22Rv1 (cell line): Measurements from ENCODE around the gene TC2N.
"Not testable (repeated sequence)": the region's sequence is repeated elsewhere in the genome, so short reads cannot be mapped to it uniquely, and the experiment has no call there.

Experiments
- H3K27ac ChIP-seq: fragments of 450-650 bp; 2 replicates; pipeline ENCODE4 v1.5.1; 2017
- ZFX ChIP-seq: fragments of 450-650 bp; IDR thresholded peaks from 2 replicates; pipeline ENCODE4 v1.6.1; 2017; ENCODE audit warnings: antibody characterized with exemption, borderline replicate concordance
- TF ChIP-seq, protein P1 (sequence below): fragments of 450-650 bp; IDR thresholded peaks from 2 replicates; pipeline ENCODE4 v1.5.1; 2017; ENCODE audit warnings: mild to moderate bottlenecking

Gene TC2N

DNA sequence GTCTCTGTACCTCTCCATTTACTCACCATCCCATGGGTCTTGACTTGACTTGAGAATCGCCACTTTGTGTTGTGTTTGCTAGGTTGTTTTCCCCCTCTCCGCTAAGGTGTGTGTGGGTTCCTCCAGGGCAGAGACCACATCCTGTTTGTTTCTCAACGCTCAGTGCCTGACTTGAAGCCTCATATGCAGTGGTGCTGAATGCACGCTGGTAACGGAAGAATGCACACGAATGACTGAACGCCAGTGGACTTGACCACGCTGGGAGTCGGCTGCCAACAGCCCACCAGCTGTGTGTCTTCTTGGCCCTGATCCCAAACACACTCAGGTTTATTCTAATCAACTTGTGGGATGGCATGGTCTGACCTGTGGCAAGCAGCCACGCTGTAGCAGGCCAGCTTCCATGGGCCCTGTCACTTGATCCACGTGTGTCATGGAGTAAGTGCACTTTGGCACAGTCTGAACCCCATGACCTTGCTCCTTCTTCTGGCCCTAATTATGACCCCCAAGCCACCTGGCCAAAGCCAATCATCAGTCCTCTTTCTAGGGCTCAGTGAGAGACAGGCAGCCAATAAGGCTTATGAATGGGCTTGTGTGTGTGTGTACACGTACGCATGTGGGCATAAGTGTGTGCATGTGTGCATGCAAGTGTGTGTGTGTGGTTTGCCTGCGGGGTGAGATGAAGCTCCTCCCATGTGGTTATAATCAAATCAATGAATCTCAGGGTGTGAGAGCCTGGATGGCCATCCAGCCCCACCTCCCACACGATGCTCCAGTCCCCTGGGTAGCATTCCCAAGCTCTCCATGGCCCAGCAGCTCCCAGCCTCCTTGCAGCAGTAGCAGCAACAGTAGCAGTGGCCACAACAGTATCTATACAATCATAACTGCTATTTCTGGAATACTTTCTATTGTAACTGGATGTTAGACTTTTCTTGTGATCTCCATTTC lies 6.4 kb upstream of the TC2N start:
- no peak overlapping the region for H3K27ac ChIP-seq
- TF ChIP-seq ZFX: no peak
- TF ChIP-seq, protein P1, sequence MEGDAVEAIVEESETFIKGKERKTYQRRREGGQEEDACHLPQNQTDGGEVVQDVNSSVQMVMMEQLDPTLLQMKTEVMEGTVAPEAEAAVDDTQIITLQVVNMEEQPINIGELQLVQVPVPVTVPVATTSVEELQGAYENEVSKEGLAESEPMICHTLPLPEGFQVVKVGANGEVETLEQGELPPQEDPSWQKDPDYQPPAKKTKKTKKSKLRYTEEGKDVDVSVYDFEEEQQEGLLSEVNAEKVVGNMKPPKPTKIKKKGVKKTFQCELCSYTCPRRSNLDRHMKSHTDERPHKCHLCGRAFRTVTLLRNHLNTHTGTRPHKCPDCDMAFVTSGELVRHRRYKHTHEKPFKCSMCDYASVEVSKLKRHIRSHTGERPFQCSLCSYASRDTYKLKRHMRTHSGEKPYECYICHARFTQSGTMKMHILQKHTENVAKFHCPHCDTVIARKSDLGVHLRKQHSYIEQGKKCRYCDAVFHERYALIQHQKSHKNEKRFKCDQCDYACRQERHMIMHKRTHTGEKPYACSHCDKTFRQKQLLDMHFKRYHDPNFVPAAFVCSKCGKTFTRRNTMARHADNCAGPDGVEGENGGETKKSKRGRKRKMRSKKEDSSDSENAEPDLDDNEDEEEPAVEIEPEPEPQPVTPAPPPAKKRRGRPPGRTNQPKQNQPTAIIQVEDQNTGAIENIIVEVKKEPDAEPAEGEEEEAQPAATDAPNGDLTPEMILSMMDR: no peak

GRCh38 chr14:91872517-91873470 lies 5.5 kb upstream of the TC2N start:
- TF ChIP-seq, protein P1: no peak
- no peak for TF ChIP-seq ZFX
- peak overlapping the region; percentile 76 for H3K27ac ChIP-seq

DNA sequence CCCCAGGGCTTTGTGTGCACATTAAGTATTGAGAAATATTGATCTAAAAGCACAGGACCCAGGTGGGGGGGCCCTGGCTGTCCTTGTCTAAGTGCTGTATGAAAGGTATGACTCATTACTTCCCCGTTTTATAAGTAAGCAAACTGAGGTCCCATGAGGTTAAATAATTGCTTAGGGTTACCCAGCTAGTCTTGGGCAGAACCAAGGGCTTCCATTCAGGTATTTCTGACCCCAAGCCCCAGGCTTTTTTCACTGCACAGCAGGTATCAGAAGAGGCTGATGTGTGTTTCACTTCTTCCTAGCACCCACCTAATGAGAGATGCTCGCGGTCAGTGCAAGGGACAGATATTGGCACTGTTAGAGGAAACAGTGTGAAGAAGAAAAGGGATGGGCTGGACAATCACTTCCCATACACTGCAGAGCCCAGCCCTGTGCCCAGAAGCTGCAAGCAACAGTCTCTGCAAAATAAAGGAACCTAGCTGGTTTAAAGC lies 4.7 kb upstream of the TC2N start:
- peak overlapping the region; percentile 76 for H3K27ac ChIP-seq
- TF ChIP-seq, protein P1: no peak
- TF ChIP-seq ZFX: no peak

GRCh38 chr14:91871401-91871800 lies 4.1 kb upstream of the TC2N start:
- H3K27ac ChIP-seq: not testable (repeated sequence)

- no peak for TF ChIP-seq ZFX
- TF ChIP-seq, protein P1: no peak
- no peak overlapping the region for H3K27ac ChIP-seq
Observed at GRCh38 chr14:91870890-91871289, 3.6 kb upstream of the TC2N start.

GRCh38 chr14:91870001-91870400 lies 2.7 kb upstream of the TC2N start:
- TF ChIP-seq, protein P1: no peak
- TF ChIP-seq ZFX: no peak
- no peak overlapping the region for H3K27ac ChIP-seq

GRCh38 chr14:91869556-91869955 lies 2.2 kb upstream of the TC2N start:
- H3K27ac ChIP-seq: no peak overlapping the region
- TF ChIP-seq, protein P1: no peak
- no peak for TF ChIP-seq ZFX
